GM19438 (cell line): ENCODE measurements around the gene NUDT14.

Experiments
- ATAC-seq: cut with Tn5 transposase; IDR thresholded peaks from one replicate; pipeline ENCODE4 v1.9.1; 2021; ENCODE audit warnings: low read depth; ENCODE audit not compliant: unreplicated experiment

Gene NUDT14

GRCh38 chr14:105161964-105162668 is 19.0 kb downstream of the NUDT14 start:
- ATAC-seq, result no peak

- ATAC-seq, result no peak
Measured at GRCh38 chr14:105161309-105161708, 19.8 kb downstream of the NUDT14 start.

- no peak for ATAC-seq
Measured at GRCh38 chr14:105160776-105161175, 20.3 kb downstream of the NUDT14 start.

GRCh38 chr14:105159344-105159743 is 21.8 kb downstream of the NUDT14 start:
- ATAC-seq, result no peak

GRCh38 chr14:105158794-105159193 is 22.3 kb downstream of the NUDT14 start:
- no peak for ATAC-seq

GRCh38 chr14:105157872-105158271 is 23.2 kb downstream of the NUDT14 start:
- no peak for ATAC-seq

GRCh38 chr14:105156414-105157375 is 24.4 kb downstream of the NUDT14 start:
- ATAC-seq, result no peak

GRCh38 chr14:105155681-105156413 is 25.3 kb downstream of the NUDT14 start:
- ATAC-seq, result no peak

GRCh38 chr14:105155071-105155651 is 26.0 kb downstream of the NUDT14 start:
- ATAC-seq, result no peak

GRCh38 chr14:105154476-105154871 is 26.6 kb downstream of the NUDT14 start:
- ATAC-seq, result no peak

GRCh38 chr14:105153739-105154475 is 27.2 kb downstream of the NUDT14 start:
- ATAC-seq, result no peak

GRCh38 chr14:105153331-105153731 is 27.8 kb downstream of the NUDT14 start:
- no peak for ATAC-seq

GRCh38 chr14:105152794-105153241 is 28.3 kb downstream of the NUDT14 start:
- ATAC-seq, result no peak

GRCh38 chr14:105151838-105152793 is 29.0 kb downstream of the NUDT14 start:
- no peak for ATAC-seq

- ATAC-seq, result no peak
Measured at GRCh38 chr14:105151084-105151837, 29.9 kb downstream of the NUDT14 start.

- ATAC-seq, result no peak
Measured at GRCh38 chr14:105150368-105151083, 30.6 kb downstream of the NUDT14 start.

GRCh38 chr14:105150026-105150367 is 31.1 kb downstream of the NUDT14 start:
- no peak for ATAC-seq
